Stimulated activated CD8-positive, alpha-beta memory T cell treated with anti-CD3 and anti-CD28 coated beads, Interleukin-4, amount 100 ng/mL, for 4 hours (primary cell): ENCODE measurements around the gene NAV2.

Experiments used
- DNase-seq, 2 donors: peaks; one replicate each; pipeline ENCODE4 v3.0.0-alpha.2; 2020; ENCODE audit warnings: low read depth in 2 of 2, low spot score in 1 of 2

The NAV2 gene

DNA sequence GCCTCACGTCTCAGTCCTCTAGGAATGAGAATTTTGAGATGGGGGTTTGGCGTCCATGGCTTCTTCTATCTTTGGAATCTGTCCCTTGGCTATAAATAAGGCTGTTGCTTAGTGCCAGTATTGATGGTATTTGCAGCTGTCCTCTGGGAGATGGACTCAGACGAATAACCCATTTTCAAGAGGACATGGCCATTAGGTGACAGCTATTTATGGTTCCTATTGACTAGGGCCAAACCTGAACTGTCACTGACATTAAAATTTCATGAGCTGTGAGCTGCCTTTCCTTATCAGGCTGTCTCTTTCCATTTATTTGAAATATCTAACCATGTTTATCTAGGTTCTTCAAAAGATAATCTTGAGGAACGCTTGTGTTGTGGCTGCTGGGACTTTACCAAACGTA, 92.7 kb downstream of the NAV2 start:
- no peak for DNase-seq

DNA sequence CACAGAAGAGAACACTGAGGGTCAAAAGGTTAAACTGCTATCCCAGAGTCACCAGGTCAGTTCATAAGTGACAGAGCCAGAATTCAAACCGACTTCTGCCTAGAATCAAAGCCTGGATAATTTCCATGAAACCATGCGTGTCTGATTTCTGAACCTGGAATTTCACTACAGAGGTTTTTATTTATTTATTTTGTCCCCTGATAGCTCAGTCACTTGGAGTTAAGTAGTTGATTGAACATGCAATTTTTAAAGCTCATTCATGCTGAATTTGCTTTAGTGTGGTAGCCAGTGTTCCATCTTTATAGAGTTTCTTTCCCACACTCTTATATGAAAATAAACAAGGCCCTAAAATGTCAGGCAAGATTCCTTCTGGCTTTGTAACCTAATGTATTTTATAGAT, 93.2 kb downstream of the NAV2 start:
- DNase-seq, result no peak

DNA sequence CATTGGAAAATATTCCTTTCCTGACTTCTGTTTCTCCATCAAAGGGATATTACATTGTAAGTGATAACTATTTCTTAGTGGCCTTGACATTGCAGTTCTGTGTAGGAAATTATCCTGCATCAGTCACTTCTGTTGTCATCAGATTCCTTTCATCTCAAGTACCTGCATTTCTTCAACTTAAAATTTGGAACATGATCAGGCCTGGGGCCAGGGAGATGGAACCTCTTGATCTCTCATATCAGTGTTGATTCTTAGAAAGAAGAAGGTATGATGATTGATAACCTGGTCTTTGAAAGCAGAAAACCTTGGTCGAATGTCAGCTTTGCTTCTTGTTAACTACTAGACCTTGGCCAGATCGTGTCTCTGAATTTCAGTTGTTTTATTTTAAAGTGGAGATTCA, 93.6 kb downstream of the NAV2 start:
- DNase-seq, result no peak

DNA sequence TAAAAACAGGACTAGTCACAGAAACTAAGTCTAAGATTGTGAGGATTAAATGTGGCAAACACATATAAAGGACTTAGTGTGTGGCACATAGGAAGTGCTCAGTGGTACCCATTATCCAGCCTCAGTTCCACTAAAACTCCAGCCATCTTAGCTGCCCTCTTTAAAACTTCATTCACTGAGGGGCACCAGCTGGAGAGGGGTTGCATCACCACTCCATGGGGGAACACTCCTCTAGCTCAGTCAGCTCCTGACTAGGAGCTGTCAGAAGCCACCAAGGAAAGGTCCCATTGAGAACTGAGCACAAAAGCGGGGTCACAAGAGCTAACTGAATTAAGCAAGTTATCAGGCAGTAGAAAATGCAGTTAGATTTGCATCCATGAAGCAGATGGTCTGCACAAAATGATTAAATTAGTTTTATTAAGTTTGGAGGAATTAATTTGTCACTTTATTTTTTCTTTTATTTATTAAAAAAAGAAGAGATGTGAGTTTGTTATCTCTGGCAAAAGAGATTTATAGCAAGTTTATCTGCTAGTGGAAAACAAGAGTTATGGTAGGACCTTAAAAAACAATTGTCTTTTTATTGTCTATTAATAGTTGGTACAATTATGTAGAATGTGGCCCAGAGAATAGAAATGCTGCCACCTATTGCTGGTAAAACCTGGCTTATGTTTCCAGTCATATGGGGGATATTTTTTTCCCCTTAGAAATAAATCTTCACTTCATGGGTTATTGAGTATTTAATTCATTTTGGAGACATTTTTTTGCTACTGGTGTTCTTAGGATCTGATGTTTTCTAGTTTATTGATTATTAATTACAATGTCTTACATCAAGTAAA, 95.7 kb downstream of the NAV2 start:
- no peak for DNase-seq

DNA sequence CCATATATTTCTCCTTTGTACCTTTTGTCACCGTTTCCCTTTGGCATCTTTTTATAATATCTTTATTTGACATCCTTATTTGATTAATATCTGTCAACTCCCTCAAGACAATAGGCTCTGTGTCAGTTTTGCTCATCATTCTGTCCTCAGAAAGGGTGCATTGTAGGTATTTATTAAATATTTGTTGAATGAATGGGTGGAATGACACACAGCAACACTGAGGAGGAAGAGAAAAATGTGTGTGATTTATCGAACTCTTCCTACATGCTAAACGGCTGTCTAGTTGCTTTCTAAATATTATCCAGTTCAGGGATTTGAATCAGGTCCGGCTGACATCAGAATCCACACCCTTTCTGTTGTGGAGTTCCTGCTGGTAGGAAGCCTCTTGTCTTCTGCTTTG, 98.2 kb downstream of the NAV2 start:
- no peak for DNase-seq

DNA sequence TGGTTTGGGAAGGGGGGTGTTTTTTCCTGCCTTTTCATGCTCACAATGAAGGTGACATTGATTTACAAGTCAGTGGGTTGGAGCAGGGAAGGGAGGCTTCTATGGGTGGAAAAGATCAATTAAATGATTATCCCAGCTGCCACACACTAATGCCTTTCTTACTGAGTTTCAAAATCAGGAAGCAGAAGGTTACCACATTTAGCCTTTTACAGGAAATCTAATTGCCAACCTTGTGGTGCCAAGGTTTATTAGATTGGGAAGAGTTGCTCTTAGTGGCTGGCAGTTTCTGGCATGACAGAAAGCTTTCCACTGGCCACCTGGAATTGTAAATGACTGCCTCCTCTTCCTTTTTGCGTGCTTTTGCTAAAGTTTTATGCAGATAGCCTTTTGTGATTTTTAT, 98.7 kb downstream of the NAV2 start:
- DNase-seq, result no peak

DNA sequence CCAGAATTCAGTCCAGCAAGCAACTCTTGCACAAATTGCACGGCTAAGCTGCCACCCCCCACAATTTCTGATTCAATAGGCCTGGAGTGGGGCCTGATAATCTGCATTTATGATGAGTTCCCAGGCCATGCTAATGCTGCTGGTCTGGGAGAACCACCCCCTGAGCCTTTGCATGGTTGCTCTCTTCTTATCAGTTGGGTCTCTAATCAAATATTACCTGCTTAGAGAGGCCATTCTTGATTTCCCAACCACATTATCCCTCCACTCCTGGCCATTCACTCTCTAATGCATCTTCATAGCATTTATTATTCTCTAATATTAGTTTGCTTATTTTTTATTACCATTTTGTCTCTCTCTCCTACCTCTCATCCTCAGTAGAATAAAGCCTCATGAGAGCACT, 99.5 kb downstream of the NAV2 start:
- DNase-seq, result no peak

DNA sequence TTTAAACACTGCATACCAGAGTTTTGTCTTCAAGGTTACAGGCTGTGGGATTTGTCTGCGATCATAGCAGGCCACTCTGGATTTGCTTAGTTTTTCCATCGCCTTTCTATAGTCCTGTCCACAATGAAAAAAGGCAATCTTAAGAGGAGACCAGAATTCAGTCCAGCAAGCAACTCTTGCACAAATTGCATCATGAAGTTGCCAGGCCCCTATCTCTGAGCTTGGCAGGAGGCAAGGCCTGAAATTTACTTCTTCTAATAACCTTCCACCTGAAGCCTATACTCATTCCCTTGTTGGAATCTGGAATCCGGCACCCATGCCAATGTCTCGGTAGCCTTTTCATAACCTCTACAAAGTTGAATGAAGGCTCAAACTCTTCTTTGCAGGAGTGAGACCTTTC, 100.1 kb downstream of the NAV2 start:
- DNase-seq, result no peak

DNA sequence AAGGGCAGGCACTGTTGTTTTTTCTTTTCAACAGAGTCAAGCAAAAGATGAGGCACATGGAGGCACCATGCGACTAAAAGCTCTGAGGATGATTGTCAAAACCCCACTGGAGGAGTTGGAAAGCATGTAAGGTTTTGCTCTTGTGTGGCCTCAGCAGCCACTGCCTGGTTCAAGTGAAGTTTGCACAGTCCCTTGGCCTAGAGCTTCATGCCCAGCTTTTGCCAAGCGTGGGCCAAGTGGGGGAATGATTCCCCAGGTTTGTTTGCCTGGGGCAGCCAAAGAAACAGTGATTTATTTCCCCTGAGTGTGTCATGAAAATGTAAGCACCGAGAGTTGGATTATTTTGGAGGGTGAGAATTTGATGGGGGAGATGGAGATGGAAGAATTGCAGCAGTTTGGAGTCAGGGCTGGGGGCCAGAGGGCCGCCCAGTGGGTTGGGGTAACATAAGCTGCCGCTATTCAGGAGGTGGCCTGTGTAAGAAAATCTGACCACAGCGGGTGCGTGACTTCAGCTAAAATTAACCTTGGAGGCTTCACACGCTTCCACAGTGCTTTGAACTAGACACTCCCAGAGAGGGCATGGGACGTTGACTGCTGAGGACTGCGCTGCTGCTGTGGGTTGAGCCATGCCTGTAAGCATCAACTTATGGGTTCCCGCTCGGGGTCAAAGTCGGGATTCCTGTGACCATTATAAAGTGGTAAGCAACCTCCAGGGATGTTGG, 100.7 kb downstream of the NAV2 start:
- DNase-seq, result no peak

DNA sequence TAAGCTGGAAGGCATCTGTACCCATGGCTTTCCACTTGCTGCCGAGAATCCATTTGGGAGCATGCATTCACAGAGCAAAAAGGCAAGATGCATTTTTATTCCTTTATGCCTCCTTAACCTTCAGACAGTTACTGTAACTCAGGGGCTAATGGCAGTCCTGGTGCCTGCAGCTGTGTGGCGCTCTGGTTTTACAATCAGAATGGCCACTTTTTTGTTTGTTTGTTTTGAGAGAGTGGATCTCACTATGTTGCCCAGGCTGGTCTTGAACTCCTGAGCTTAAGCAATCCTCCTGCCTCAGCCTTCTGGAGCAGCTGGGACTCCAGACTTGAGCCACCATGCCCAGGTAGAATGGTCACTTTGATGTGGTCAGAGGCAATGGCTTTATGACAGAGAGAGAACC, 101.8 kb downstream of the NAV2 start:
- no peak for DNase-seq

DNA sequence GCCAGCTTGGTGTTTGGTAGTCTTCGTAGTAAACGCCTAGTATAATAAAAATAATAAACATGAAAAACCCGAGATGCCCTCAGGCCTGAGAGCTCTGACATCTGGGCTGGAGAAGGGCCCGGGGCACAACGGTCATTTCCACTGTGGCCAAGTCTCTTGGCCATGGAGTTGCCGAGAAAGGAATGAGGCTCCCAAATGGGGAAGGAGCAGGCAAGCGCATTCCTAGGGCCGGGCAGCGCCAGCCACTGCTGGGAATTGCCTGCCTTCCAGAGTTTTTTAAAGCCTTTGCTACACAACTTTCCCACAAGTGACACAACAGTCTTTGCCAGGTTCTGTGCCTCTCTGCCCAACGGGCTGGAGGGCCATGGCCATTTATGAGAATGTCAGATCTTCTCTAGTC, 103.4 kb downstream of the NAV2 start:
- DNase-seq, result no peak

DNA sequence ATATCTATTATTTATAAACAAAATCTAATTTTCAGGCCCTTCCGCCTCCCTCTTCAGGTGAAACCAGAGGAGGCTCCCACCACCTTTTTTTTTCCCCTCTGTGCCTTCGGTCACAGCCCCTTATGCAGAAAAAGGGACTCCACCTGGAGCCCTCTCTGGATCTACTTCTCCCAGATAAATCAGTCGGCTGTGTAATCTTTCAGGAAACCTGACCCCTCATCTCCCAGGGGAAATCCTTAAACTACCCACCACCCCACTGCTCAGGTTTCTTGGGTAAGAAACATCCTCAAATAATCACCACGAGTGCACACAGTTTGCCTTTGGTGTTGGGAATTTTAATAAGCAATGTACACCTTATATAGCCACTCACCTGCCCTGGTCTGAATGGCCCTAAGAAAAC, 104.2 kb downstream of the NAV2 start:
- no peak for DNase-seq

DNA sequence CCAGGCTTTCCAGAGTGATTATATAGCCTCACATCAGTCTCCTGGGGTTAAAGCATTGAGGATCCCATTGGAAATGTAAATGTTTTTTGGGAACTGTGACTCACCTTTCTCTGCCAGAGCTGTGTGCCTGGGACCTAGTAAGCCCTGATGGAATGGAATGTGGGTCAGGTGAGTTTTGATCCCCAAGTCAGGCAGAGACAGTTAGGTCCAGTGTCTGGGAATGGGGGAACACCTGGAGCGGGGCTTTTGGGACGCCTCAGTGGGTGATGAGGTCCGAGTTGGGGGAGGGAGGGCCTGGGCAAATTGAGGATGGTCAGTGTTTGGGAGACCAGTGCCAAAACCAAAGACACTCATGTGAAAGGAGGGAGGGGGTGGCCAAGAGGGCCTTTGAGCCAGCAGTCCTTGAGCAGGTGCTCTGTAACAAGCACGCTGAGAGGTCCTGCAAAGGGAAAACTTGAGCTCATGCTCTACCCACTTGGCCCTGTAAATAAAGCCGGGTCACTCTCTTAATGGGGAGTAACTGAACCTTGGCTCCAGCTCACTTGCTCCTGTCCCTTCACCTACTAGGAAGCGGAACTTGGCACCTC, 104.7 kb downstream of the NAV2 start:
- no peak for DNase-seq

DNA sequence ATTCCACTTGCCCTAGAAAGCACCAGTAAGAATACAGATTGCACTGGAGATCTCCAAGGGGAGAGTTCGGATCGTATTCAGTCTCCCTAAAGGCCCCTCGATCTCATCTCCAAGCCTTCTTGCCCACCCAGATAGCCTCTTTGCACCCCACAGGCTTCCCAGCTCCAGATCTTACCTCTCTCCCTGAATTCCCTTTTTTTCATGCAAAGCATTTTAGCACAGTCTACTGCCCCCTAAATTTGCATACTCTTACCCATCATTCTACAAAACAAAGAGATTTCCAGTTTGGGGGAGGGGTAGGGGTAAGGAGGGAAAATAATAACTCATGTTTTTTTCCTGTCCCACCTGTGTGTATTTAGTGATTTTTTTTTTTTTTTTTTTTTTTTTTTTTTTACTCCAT, 105.2 kb downstream of the NAV2 start:
- DNase-seq, result no peak

DNA sequence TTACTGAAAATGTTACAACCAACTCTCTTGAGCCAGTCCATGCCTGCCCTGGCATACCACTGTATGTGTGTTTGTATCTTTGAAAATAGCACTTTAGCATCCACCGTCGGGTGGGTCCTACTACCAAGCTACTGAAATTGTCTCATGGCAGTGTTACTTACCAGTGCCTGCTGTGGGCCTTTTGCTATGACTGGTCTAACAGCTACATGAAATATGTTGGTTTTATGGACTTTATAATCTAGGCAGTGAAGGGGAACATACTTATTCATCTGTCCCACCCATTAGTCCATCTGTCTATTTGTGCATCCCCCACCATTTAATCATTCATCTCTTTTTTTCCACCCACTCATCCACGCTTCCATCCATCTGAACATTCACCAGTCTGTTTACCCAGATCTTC, 106.0 kb downstream of the NAV2 start:
- DNase-seq, result no peak

DNA sequence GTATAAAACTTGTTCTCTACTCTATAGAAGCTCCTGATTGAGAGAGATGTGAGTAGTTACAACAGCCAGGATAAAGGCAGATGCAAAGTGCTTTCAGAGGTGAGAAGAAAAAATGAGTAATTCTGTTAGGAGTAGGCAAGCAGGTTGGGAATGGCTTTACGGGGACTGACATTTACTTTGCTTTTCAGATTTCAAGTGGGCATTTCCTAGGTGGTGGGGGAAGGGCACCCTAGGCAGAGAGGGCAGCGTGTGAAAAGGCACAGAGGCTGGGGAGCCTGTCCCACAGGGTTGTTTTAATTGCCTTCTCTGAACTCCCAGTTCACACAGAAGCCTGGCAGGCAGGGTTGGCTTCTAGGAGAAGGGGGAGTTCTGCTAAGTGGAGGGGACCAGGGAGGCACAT, 106.5 kb downstream of the NAV2 start:
- DNase-seq, result no peak

DNA sequence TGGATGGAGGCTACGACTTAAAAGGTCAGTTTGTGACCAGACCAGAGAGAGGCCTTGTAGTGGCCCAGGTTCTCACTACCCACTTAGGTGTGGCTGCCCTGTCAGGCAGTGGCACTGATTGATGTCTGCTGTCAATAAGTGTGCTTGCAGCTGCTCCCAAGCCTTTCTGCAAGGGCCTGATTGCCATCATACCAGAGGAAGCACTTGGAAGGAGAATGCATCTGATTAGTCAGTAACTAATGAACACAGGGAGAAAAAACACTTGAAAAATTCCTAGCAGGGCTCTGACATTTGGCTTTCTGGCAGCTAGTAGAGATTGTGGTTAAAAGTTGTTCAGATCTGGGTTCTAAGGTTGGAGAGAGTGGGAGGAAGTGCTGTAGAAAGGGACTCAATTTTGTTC, 107.5 kb downstream of the NAV2 start:
- no peak for DNase-seq

DNA sequence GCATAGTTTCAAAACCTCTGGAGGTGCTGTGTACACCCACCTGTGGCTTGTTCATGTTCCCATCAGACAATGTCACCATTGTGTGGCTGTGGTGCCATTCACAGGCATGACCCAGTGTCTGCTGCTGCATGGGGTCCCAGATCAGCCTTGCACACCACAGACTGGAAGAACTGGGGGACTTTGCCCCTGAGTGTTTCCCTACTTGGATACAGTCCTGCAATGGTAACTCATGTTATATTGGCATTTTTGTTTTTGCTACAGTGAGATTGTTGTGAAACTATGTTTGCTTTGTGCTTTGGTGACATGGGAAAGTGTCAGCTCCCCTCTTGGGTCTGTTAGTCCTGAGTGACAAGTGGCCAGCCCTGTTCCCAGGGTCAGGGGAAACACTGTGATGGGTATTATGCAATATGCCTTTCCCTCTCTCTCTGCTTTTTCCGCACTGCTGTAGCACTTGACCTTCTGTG, 108.8 kb downstream of the NAV2 start:
- no peak for DNase-seq

DNA sequence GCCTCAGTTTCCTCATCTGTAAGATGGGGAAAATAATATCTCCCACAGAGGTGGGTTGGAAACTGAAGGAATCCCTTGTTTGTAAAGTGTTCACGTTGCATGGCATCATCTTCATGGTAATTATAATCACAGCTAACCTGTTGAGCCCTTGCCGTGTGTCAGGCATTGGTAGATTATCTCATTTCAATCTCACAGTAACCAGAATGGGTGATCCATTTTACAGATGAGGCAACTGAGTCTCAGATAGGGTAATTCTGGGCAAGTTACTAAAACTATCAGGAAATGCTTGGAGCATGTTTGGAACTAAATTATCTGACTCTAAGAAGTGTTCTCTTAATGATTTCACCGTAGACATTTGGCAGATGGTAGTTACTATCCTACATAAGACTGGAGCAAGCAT, 109.4 kb downstream of the NAV2 start:
- no peak for DNase-seq

DNA sequence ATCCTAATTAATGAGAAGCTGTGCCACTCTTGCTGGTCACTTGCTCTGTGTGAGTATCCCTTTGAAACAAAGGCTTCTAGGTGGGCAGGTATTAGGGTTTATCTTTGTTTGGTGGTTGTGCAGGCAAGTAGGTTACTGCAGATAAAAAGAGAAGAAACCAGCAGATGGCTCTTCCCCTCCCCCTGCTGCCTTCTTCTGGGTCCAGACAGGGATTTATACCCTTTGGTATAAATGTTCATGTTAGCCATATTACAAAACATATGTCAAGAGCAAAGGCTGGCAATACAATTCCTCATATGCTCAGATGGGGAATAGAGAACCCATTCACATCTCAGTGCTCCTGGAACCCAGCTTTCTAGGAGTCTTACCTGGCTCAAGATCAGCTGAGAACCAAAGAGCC, 109.9 kb downstream of the NAV2 start:
- no peak for DNase-seq

DNA sequence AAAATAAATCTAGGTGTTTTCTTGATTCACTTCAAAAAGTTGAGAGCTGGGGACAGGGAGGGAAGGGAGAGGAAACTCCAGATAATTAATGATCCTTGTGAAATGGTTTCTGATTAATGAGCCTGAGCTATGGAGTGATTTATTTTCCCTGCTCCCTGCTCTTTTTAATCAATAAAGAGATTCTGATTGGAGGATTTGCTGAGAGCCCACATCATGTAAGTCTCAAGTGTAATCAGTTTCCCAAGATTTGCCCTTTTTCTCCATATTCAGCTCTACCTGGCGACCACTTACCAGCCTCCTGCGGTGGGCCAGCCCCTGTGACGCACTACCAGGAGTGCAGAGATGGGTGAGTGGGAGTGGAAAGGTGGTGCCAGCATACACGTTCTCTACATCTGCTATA, 114.0 kb downstream of the NAV2 start:
- no peak for DNase-seq

DNA sequence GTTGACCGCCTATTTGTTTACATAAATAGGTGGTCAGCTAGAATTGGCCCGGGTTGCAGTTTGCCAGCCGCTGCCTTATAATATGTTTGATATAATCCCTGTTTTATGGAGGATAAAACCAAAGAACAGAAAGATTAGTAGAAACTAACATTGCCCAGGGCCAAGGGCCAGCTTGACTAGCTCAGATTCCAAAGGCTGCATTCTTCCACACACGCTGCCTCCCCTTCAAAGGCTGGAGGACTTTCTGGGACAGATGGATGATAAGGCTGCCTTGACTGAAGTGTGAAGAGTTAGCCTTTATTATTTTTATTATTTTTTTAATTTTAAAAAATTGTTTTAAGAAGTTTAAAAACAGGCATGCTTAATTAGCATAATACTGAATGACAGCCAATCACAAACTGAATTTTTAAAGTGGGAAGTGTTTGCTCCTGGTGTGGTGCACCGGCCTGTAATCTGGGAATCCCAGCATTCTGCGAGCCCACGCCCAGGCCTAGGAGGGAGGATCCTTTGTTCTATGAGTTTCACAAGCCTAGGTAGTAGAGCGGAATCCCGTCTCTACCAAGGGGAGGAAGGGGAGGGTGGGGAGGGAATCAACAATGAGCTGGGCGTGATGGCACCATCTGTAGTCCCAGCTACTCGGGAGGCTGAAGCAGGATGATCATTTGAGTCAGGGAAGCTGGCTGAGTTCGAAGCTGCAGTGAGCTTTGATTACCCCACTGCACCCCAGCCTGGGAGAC, 114.9 kb downstream of the NAV2 start:
- DNase-seq, result no peak
